VCaP (cell line): ENCODE data around the gene ARHGEF4.

Source experiments
- H3K27ac ChIP-seq: fragments of 450-650 bp; 2 replicates; pipeline ENCODE4 v1.5.1; 2017
- TF ChIP-seq, protein P1 (sequence below): fragments of 450-650 bp; conservative IDR thresholded peaks from 2 replicates; pipeline ENCODE4 v1.5.1; 2017; ENCODE audit warnings: mild to moderate bottlenecking, moderate library complexity

Gene ARHGEF4

GRCh38 chr2:130917006-130917688, 80.4 kb downstream of the ARHGEF4 start:
- no peak overlapping the region for H3K27ac ChIP-seq
- TF ChIP-seq, protein P1, sequence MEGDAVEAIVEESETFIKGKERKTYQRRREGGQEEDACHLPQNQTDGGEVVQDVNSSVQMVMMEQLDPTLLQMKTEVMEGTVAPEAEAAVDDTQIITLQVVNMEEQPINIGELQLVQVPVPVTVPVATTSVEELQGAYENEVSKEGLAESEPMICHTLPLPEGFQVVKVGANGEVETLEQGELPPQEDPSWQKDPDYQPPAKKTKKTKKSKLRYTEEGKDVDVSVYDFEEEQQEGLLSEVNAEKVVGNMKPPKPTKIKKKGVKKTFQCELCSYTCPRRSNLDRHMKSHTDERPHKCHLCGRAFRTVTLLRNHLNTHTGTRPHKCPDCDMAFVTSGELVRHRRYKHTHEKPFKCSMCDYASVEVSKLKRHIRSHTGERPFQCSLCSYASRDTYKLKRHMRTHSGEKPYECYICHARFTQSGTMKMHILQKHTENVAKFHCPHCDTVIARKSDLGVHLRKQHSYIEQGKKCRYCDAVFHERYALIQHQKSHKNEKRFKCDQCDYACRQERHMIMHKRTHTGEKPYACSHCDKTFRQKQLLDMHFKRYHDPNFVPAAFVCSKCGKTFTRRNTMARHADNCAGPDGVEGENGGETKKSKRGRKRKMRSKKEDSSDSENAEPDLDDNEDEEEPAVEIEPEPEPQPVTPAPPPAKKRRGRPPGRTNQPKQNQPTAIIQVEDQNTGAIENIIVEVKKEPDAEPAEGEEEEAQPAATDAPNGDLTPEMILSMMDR: no peak

DNA sequence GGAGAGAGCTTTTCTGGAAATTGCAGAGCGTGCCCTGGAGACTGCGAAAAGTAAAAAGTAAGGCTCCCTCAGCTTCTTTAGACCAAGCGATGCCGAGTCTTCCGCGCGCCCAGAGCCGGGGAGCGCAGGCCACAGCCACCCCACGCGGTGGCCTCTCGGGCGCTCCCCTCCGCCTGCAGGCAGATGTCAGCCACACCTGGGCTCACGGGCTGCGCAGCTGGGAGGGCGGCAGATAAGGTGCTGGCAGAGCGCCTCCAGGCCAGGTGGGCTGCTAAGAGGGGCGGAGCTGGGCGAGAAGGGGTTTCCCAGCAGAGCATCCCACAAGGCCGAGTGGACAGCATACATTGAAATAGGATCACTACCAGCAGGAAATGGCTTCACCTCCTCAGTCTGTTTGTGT, 81.7 kb downstream of the ARHGEF4 start:
- no peak overlapping the region for H3K27ac ChIP-seq
- TF ChIP-seq, protein P1: no peak

DNA sequence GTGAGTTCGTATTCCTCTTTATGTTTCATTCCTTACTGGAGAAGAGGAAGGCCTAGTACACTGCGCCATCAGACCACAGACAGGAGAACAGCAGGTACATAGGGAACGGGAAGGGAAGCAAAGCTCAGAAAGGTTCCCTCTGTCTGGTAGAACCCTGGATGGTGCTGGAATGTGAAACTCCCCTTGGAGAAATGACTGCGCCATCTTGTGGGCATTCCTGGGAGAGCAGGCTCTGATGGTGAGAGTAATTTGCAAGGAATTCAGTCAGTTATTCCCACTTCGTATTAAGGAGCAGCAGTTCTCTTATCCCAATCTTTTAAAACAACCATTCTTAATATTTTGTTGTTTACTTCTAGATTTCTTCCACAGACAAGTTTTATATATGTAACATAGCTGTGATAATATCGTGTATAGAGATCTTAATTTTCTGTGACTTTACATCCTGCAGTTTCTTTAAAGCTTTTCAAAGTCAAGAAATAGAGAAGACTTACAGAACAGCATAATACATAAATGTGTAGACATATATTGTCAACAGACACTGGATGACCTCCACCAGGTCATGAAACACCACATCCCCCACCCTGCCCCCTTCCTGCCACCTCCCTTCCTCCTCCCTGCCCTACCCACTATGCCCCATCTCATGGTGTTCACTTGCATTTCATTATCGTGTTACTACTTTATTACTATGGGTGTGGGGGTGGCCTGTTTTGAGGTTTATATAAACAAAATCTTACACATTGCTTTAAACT, 83.9 kb downstream of the ARHGEF4 start:
- TF ChIP-seq, protein P1: peak; percentile 95
- no peak overlapping the region for H3K27ac ChIP-seq

DNA sequence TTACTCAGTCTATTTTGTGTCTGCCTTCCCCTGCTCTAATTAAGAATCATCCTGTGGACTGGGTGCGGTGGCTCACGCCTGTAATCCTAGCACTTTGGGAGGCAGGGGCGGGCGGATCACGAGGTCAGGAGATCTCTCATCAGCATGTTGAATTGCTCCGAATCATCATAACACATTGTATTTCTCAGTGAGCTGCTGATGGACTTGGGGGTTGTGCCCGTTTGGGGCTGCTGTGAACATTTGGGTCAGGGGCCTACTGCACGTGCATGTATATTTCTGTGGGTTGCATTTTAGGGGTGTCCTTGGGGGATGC, 84.4 kb downstream of the ARHGEF4 start:
- TF ChIP-seq, protein P1: no peak
- no peak overlapping the region for H3K27ac ChIP-seq

- TF ChIP-seq, protein P1: no peak
- H3K27ac ChIP-seq: no peak overlapping the region
Measured at GRCh38 chr2:130922417-130922816, 85.7 kb downstream of the ARHGEF4 start.

- no peak overlapping the region for H3K27ac ChIP-seq
- TF ChIP-seq, protein P1: no peak
Measured at GRCh38 chr2:130928385-130928784, 91.7 kb downstream of the ARHGEF4 start.

GRCh38 chr2:130930740-130931659, 94.3 kb downstream of the ARHGEF4 start:
- H3K27ac ChIP-seq: no peak overlapping the region
- TF ChIP-seq, protein P1: no peak
